DND-41 (cell line): ENCODE results near the gene VPS13C.

Experiments
- EZH2 ChIP-seq: IDR thresholded peaks from 3 replicates; pipeline ENCODE4 v1.6.1; 2012; ENCODE audit warnings: borderline replicate concordance, low read depth, mild to moderate bottlenecking, moderate library complexity, low read length, inconsistent platforms; ENCODE audit not compliant: severe bottlenecking
- TF ChIP-seq, protein P1 (sequence below): IDR thresholded peaks from 2 replicates; pipeline ENCODE4 v1.5.1; 2012; ENCODE audit warnings: borderline replicate concordance, low read length, moderate library complexity, mild to moderate bottlenecking; ENCODE audit not compliant: poor library complexity, severe bottlenecking; ENCODE audit errors: extremely low read depth

- TF ChIP-seq, protein P1, sequence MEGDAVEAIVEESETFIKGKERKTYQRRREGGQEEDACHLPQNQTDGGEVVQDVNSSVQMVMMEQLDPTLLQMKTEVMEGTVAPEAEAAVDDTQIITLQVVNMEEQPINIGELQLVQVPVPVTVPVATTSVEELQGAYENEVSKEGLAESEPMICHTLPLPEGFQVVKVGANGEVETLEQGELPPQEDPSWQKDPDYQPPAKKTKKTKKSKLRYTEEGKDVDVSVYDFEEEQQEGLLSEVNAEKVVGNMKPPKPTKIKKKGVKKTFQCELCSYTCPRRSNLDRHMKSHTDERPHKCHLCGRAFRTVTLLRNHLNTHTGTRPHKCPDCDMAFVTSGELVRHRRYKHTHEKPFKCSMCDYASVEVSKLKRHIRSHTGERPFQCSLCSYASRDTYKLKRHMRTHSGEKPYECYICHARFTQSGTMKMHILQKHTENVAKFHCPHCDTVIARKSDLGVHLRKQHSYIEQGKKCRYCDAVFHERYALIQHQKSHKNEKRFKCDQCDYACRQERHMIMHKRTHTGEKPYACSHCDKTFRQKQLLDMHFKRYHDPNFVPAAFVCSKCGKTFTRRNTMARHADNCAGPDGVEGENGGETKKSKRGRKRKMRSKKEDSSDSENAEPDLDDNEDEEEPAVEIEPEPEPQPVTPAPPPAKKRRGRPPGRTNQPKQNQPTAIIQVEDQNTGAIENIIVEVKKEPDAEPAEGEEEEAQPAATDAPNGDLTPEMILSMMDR, result no peak
- no peak for TF ChIP-seq EZH2
These were observed 180.2 kb downstream of the VPS13C start for GRCh38 chr15:61880084-61880483.
